BJ (cell line): Measurements from ENCODE around the gene FBP1. TPM values are rescaled to one million over a fixed set of nuclear protein-coding genes. Genes with fewer than 3 reads are reported as not detected.

Source experiments
- CTCF ChIA-PET: fragments of 350-600 bp; formaldehyde crosslinking; extraction: SDS; loops from one replicate; lab custom pipeline; 2021; ENCODE audit warnings: antibody characterized with exemption, inconsistent platforms; lab: Yijun Ruan, JAX
- POLR2A ChIA-PET: fragments of 300-600 bp; sonication (Branson Sonifier 250); formaldehyde crosslinking; extraction: SDS; loops from one replicate; lab custom pipeline; 2021; ENCODE audit warnings: antibody characterized with exemption; lab: Charles Lee
- DNase-seq: peaks from one replicate; pipeline ENCODE4 v3.0.0-alpha.2; 2011; ENCODE audit warnings: low read depth
- H3K27me3 ChIP-seq: 2 replicates; pipeline ENCODE4 v1.6.0; 2011; ENCODE audit warnings: low read length; ENCODE audit not compliant: control insufficient read depth, insufficient read depth
- H3K36me3 ChIP-seq: 2 replicates; pipeline ENCODE4 v1.5.1; 2011; ENCODE audit warnings: low read length; ENCODE audit not compliant: control insufficient read depth, insufficient read depth
- H3K4me3 ChIP-seq: 2 replicates; pipeline ENCODE4 v1.5.1; 2011; ENCODE audit warnings: low read depth, mild to moderate bottlenecking, control low read depth, low read length
- polyA plus RNA-seq: library from polyadenylated mRNA; depleted of rRNA; stranded (reverse); fragments of >200 nt; gene quantifications from 2 replicates; pipeline ENCODE4 v1.2.3, GENCODE V29; 2011
- TF ChIP-seq, protein P1 (sequence below): IDR thresholded peaks from 2 replicates; pipeline ENCODE4 v1.5.1; 2011; ENCODE audit warnings: low read depth, mild to moderate bottlenecking, control low read depth, inconsistent platforms, low read length, moderate library complexity; ENCODE audit not compliant: insufficient read depth

The FBP1 gene
- polyA plus RNA-seq, 1 experiment: 0.15 TPM

GRCh38 chr9:94586316-94586715, 53.0 kb downstream of the FBP1 start:
- Histone ChIP-seq H3K27me3 (no peaks in the 10 kb centered on the region), H3K36me3 (no peaks in the 10 kb centered on the region), H3K4me3 (no peak overlapping the region)
- POLR2A ChIA-PET: no interaction called here
- TF ChIP-seq, protein P1, sequence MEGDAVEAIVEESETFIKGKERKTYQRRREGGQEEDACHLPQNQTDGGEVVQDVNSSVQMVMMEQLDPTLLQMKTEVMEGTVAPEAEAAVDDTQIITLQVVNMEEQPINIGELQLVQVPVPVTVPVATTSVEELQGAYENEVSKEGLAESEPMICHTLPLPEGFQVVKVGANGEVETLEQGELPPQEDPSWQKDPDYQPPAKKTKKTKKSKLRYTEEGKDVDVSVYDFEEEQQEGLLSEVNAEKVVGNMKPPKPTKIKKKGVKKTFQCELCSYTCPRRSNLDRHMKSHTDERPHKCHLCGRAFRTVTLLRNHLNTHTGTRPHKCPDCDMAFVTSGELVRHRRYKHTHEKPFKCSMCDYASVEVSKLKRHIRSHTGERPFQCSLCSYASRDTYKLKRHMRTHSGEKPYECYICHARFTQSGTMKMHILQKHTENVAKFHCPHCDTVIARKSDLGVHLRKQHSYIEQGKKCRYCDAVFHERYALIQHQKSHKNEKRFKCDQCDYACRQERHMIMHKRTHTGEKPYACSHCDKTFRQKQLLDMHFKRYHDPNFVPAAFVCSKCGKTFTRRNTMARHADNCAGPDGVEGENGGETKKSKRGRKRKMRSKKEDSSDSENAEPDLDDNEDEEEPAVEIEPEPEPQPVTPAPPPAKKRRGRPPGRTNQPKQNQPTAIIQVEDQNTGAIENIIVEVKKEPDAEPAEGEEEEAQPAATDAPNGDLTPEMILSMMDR: no peak
- no peak for DNase-seq
- CTCF ChIA-PET: interaction anchor here (1.1 kb wide), 1 partner anchor 11 kb away, joined by 3 read pairs; no protein-coding TSS in a partner anchor

GRCh38 chr9:94584555-94584954, 54.8 kb downstream of the FBP1 start:
- no peak for DNase-seq
- CTCF ChIA-PET: no interaction called here
- TF ChIP-seq, protein P1: no peak
- Histone ChIP-seq H3K27me3 (no peaks in the 10 kb centered on the region), H3K36me3 (no peaks in the 10 kb centered on the region), H3K4me3 (no peak overlapping the region)
- POLR2A ChIA-PET: no interaction called here

DNA sequence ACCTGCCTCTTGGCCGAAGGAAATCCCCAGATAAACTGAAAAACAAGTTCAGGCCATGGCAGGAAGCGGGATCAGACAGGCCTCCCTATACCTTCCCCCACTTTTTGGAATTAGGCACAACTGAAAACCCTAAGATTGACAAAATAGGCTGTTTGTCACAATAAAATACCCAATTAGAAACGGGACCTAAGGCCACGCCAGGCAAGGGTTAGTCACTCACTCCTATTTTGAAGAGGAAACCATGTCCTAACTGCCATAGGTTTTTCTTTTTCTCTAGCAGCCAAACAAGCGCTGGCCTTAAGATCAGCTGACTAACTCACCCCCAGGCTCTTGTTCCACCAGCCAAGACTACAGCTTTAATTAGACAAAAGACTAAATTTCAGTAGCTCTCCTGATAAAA, 57.6 kb downstream of the FBP1 start:
- POLR2A ChIA-PET: no interaction called here

GRCh38 chr9:94577571-94577970, 61.7 kb downstream of the FBP1 start:
- CTCF ChIA-PET: no interaction called here
- Histone ChIP-seq H3K4me3 (no peak overlapping the region), H3K36me3 (no peaks in the 10 kb centered on the region), H3K27me3 (peaks cover 1% of the 10 kb centered on the region; the same call in 1 of the 2 replicates)
- POLR2A ChIA-PET: no interaction called here
- TF ChIP-seq, protein P1: no peak
- no peak for DNase-seq

More for the DNA sequence above, 57.6 kb downstream of the FBP1 start:
- no peak for DNase-seq
- Histone ChIP-seq H3K36me3 (no peaks in the 10 kb centered on the region), H3K4me3 (no peak overlapping the region), H3K27me3 (no peaks in the 10 kb centered on the region)
- CTCF ChIA-PET: no interaction called here
- TF ChIP-seq, protein P1: no peak

GRCh38 chr9:94577036-94577435, 62.3 kb downstream of the FBP1 start:
- TF ChIP-seq, protein P1: no peak
- POLR2A ChIA-PET: no interaction called here
- Histone ChIP-seq H3K36me3 (no peaks in the 10 kb centered on the region), H3K27me3 (peaks cover 1% of the 10 kb centered on the region; the same call in 1 of the 2 replicates), H3K4me3 (no peak overlapping the region)
- DNase-seq: no peak
- CTCF ChIA-PET: no interaction called here
